LNCaP clone FGC (cell line): ENCODE results near the gene ERBB3.

ENCODE experiments used
- DNase-seq: peaks from one replicate; pipeline ENCODE4 v3.0.0-alpha.2; 2011; ENCODE audit warnings: low read depth
- H3K4me3 ChIP-seq: 2 replicates; pipeline ENCODE4 v1.5.1; 2011; ENCODE audit warnings: mild to moderate bottlenecking, low read depth, low read length, control low read depth
- TF ChIP-seq, protein P1 (sequence below): IDR thresholded peaks from 2 replicates; pipeline ENCODE4 v1.5.1; 2012; ENCODE audit warnings: mild to moderate bottlenecking; ENCODE audit not compliant: control insufficient read depth, insufficient read depth; ENCODE audit errors: extremely low read depth

Gene ERBB3

DNA sequence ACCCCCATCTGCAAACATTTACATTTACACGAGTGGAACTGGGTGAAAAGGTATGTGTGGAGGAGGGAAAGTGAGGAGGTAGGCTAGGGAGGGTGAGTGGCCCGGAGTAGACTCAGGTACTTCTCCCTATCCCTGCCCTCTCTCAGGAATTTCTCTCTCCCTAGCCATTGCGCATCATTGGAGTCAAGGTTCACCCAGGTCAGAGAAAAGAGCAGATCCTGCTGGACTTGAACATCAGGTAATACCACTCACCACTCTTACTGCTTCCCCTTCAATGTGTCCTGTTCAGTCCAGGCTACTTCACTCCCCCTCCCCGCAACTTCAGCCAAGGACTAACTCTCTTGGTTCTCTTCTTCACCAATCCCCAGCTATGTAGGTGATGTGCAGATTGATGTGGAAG, 50.9 kb downstream of the ERBB3 start:
- DNase-seq, result no peak
- TF ChIP-seq, protein P1, sequence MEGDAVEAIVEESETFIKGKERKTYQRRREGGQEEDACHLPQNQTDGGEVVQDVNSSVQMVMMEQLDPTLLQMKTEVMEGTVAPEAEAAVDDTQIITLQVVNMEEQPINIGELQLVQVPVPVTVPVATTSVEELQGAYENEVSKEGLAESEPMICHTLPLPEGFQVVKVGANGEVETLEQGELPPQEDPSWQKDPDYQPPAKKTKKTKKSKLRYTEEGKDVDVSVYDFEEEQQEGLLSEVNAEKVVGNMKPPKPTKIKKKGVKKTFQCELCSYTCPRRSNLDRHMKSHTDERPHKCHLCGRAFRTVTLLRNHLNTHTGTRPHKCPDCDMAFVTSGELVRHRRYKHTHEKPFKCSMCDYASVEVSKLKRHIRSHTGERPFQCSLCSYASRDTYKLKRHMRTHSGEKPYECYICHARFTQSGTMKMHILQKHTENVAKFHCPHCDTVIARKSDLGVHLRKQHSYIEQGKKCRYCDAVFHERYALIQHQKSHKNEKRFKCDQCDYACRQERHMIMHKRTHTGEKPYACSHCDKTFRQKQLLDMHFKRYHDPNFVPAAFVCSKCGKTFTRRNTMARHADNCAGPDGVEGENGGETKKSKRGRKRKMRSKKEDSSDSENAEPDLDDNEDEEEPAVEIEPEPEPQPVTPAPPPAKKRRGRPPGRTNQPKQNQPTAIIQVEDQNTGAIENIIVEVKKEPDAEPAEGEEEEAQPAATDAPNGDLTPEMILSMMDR, result no peak
- no peak overlapping the region for H3K4me3 ChIP-seq

- DNase-seq, result no peak
- TF ChIP-seq, protein P1, result no peak
- no peak overlapping the region for H3K4me3 ChIP-seq
These were observed 54.9 kb downstream of the ERBB3 start for GRCh38 chr12:56134897-56135296.

- no peak overlapping the region for H3K4me3 ChIP-seq
- TF ChIP-seq, protein P1, result no peak
- no peak for DNase-seq
These were observed 58.0 kb downstream of the ERBB3 start for GRCh38 chr12:56137853-56138571.

- DNase-seq, result no peak
- H3K4me3 ChIP-seq, result no peak overlapping the region
- TF ChIP-seq, protein P1, result no peak
These were observed 62.2 kb downstream of the ERBB3 start for GRCh38 chr12:56141946-56142784.

DNA sequence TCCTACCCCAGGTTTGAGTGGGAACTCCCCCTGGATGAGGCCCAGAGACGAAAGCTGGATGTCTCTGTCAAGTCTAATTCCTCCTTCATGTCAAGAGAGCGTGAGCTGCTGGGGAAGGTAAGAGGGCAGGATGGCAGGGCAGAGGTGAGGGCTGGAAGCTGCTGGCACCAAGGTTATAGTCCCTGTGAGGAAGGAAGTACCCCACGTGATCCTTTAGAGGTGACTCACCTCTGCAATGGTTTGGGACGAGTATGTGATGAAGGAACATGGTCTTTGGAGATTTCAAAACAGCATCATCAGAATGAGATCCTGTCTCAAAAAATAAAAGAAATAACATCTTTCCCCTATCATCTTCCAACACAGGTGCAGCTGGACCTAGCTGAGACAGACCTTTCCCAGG, 63.3 kb downstream of the ERBB3 start:
- TF ChIP-seq, protein P1, result no peak
- H3K4me3 ChIP-seq, result no peak overlapping the region
- no peak for DNase-seq

DNA sequence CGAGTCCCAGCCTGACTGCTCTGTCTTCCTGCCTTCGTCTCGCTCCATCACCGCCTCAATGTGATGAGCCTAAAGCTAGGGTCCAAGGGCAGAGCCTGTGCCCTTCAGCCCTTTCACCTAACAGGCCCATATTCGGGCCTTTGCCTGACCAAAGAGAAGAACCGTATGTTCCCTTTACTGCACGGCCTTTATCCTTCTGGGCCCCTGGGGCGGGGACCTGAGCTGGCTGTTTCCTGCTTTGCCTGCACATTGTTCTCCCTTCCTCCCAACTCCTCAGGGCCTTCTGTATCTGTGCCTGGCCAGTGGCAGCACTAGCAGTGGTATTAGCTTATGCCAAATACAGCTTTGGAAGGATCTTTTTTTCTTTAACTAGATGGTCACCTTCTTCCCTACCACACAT, 63.9 kb downstream of the ERBB3 start:
- TF ChIP-seq, protein P1, result no peak
- DNase-seq, result no peak
- H3K4me3 ChIP-seq, result no peak overlapping the region
